NCI-H345 (cell line): ENCODE results near the gene TTBK2.
"Not testable (repeated sequence)": the region's sequence is repeated elsewhere in the genome, so short reads cannot be mapped to it uniquely, and the experiment has no call there.

ENCODE experiments used
- DNase-seq: peaks from one replicate; lab custom pipeline; 2025; lab: John Stamatoyannopoulos, UW

The TTBK2 gene

DNA sequence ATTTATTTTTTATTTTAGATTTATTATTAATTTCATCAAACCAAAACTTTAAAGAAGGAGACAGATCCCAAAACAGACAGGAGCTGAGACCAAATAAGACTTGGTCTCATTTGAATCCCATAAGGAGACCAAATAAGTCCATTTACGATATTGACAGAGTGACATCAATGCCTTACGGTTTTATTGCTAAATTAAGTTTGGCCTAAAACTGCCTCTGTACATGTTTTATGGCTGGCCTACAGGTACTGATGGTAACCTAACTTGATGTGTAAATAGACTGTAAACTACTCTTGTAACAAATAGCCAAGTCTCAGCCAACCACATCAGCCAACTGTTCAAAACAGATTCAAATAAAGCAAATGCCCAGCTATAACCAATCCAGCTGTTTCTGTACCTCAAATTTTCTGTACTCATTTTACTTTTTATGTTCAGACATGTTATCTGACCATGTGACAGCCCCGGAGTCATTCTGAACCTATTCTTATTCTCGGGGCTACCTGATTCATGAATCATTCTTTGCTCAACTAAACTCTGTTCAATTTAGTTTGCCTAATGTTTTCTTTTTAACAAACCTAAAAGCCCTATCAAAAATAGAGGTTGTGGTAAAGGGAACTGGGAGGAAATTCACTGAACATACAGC, 94.2 kb downstream of the TTBK2 start:
- no peak for DNase-seq

DNA sequence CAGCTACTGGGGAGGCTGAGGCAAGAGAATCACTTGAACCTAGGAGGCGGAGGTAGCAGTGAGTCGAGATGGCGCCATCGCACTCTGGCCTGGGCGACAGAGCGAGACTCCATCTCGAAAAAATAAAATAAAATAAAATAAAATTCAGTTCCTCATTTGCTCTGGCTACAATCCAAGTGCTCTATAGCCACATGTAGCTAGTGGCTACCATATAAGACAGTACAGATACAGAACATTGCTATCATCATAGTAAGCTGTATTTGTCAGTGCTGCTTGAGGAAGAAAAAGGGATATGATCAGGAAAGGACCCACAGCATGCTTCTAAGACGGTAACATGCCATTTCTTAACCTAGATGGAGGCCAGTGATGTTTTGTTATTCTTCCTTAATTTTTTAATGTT, 95.0 kb downstream of the TTBK2 start:
- DNase-seq = no peak

GRCh38 chr15:42820811-42821210, 99.8 kb downstream of the TTBK2 start:
- DNase-seq = no peak

DNA sequence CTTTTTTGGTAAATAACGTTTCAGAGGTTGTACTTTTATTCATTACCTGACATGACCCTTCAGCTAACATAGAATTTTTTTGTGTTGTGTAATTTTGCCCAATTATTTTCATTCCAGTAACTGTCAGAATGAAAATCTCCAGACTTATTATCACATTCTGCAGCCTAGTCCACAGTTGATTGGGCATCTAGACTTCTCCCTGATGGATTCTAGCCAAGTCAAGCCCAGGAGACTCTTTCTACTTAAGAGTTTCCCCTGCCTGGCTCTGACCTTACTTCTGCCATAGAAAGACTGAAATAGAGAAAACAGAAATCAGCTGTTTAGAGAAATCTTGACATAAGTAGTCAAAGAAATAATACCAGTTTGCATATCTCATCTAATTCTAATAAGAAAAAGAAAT, 100.8 kb downstream of the TTBK2 start:
- DNase-seq = no peak

DNA sequence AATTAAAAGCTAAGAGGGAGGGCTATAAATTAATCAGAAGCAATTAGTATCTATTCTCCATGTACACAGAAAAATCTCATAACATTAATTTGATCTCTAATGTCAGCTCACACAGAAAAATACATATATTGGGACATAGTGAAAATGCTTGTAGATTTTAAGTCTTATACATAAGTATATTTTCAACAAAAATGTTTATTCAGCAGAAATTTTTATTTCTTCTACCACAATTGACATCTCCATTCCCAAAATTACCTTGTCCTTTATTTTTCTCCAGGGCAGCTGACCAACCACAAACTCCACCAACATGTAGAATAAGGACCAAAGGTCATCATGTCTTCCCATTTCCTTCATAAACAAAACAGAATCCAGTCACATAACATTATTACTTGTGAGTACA, 109.1 kb downstream of the TTBK2 start:
- no peak for DNase-seq

GRCh38 chr15:42808913-42809312, 111.7 kb downstream of the TTBK2 start:
- no peak for DNase-seq

- no peak for DNase-seq
These were observed 115.3 kb downstream of the TTBK2 start for GRCh38 chr15:42805266-42805665.

GRCh38 chr15:42804739-42805138, 115.8 kb downstream of the TTBK2 start:
- DNase-seq = no peak

DNA sequence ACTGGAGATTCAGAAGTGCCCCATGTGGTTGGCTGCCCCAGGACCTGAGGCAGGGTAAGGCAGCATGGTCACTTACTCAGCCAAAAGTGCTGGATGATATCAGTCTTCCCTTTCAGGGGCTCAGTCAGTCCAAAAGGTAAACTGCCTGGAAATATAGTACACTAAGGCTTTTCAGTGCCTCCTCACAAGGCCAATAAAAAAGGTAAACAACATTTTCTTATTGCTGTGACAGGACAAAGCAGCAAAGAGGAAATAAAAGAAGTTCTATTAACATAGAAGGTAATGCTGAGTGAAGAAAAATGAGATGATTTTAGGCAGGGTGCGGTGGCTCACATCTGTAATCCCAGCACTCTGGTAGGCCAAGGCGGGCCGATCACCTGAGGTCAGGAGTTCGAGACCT, 117.1 kb downstream of the TTBK2 start:
- no peak for DNase-seq

DNA sequence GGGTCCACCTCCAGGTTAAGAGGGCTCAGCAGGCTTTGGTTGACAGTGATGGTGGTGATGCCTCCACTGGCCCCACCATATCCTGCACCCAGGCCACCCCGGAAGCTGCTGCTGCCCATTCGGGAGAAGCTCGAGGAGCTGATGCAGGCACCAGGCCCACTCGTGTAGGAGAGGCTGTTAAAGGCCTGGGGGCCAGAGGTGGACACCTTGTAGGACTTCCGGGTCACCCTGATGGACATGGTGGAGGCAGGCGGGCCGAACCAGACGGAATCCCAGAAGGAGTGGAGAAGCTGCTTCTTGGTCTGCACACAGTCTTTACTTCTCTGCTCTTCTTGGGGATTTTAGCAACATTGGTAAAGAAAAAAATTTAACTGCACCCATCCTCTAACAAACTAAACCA, 118.4 kb downstream of the TTBK2 start:
- no peak for DNase-seq

DNA sequence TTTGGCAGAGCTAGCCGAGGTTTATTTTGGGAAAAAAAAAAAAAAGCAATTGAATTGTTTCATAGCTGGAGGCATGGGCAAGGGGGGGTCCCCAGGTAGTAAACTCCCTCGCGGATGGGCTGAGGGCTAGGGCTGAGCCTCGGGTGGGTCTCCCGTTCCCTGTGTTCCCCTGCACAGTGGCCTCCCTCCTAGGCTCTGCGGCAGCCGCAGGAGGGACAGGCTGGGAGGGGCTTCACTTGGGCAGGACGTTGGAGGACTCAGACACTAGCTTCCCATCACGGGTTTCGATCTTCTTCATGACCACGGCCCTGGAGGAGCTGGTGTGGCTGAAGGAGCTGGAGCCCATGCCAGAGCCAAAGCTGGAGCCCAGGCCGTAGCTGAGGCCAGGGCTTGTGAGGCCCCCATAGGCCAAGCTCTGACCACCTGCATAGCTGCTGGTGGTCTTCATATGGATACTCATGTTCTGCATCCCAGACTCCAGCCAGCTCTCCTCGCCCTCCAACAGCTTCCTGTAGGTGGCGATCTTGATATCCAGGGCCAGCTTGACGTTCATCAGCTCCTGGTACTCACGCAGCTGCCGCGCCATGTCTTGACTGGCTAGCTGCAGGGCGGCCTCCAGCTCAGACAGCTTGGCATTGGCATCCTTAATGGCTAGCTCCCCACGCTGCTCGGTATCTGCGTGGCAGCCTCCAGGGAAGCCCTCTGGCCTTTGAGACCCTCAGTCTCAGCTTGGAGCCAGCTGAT, 119.7 kb downstream of the TTBK2 start:
- DNase-seq = no peak

DNA sequence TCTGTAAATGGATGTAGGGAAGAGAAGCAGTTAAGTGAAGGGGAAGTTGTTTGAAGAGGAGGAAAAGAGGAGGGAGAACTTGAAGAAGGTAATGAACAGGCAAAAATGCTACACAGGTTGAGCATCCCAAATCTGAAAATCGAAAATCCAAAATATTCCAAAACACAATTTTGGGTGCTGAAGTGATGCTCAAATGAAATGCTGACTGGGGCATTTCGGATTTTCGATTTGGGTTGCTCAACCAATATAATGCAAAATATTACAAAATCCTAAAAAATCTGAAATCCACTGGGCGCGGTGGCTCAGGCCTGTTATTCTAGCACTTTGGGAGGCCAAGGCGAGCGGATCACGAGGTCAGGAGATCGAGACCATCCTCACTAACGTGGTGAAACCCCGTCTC, 121.8 kb downstream of the TTBK2 start:
- no peak for DNase-seq

DNA sequence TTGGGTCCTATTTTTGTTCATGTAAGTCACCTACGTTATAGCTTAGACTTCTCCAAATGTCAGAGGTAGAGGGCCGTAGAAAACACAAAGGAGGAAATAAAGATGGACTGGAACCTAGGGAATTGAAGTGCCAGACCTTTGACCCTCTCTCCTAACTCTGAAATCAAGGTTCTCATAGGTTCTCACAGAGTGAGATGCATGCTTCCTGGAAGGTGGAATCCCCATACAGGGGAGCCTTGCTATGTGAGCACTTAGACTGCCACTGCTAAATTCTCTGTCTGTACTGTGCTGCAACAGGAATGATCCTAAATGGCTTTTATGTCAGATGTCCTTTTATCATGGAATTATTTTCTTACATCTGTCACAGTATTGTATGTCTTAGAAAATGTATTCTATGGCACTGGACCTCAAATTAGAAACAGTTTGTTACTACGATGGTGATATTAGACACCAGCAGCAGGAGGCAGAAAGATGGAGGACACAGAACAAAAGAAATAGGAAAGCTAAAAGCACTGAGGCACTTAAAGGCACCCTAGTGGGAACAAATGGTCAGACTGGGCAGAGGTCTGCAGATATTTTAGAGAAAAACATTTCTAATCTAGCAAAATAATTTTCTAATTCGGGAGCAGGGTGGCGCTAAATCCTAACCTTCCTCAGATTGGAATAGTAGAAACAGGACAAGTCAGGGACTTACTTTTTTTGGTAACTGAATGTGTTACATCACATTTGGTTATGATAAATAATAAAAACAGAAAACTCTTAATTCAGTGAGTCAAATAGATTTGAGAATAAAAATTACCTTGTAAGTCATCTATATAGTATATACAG, 123.4 kb downstream of the TTBK2 start:
- DNase-seq = no peak

DNA sequence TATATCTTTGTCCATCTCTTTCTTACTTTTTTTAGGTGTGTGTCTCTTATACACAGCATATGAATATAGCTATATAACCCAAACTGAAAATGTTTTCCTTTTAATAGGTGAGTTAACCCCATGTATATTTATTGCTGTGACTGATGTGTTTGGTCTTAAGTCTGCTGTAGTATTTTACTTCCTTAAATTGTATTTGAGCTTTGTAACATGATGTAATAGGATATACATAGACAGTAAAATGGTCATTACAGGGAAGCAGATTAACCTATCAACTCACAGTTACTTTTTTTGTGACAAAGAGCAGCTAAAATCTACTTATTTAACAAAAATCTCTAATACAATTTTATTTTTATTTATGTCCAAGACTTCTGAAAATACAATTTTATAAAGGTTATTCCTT, 131.9 kb downstream of the TTBK2 start:
- no peak for DNase-seq

DNA sequence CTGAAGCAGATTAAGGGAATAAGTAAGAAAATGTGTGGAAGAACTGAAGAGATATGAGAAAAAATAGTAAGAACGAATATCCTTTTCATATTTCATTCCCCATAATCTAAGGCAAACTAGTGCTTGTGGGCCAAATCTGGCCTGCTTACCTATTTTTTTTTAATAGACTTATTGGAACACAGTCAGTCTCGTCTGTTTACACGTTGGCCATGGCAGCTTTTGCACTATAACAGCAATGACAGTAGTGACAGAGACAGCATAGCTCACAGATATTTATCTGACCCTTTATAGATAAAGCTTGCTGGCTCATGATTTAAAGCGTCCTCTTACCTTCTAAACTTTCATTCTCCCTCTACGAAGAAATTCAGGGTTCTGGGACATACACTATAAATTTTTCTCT, 133.6 kb downstream of the TTBK2 start:
- DNase-seq = no peak

GRCh38 chr15:42785569-42785968, 135.0 kb downstream of the TTBK2 start:
- DNase-seq = no peak

GRCh38 chr15:42784705-42785104, 135.9 kb downstream of the TTBK2 start:
- DNase-seq = no peak

GRCh38 chr15:42782716-42783115, 137.9 kb downstream of the TTBK2 start:
- no peak for DNase-seq

- DNase-seq = no peak
These were observed 145.2 kb downstream of the TTBK2 start for GRCh38 chr15:42775416-42775815.

DNA sequence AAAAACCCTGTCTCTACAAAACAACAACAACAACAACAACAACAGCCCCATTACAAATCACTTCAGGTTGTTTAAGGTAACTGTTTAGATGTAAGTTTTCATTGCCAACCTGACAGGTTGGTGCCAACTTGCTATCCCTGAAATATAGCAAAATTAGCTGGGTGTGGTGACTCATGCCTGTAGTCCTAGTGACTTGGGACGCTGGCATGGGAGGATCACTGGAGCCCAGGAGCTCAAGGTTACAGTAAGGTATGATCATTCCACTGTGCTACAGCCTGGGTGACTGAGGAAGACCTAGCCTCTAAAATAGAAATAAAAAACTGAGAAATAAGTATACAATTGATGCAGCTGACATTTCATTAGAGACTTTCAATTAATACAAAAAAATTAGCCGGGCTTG, 147.7 kb downstream of the TTBK2 start:
- no peak for DNase-seq

GRCh38 chr15:42772144-42772543, 148.4 kb downstream of the TTBK2 start:
- no peak for DNase-seq

DNA sequence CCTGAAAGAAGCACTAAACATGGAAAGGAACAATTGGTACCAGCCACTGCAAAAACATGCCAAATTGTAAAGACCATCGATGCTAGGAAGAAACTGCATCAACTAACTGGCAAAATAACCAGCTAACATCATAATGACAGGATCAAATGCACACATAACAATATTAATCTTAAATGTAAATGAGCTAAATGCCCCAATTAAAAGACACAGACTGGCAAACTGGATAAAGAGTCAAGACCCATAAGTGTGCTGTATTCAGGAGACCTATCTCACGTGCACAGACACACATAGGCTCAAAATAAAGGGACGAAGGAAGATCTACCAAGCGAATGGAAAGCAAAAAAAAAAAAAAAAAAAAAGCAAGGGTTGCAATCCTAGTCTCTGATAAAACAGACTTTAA, 154.5 kb downstream of the TTBK2 start:
- DNase-seq = not testable (repeated sequence)

- not testable (repeated sequence) for DNase-seq
These were observed 156.3 kb downstream of the TTBK2 start for GRCh38 chr15:42764154-42764731.
